NCI-H526 (cell line): ENCODE measurements around the gene BAD.

Experiments used
- DNase-seq, 2 experiments: peaks; one replicate each; lab custom pipeline; 2025; lab: John Stamatoyannopoulos, UW

BAD gene

GRCh38 chr11:64244107-64244506, 40.4 kb downstream of the BAD start:
- no peak for DNase-seq

DNA sequence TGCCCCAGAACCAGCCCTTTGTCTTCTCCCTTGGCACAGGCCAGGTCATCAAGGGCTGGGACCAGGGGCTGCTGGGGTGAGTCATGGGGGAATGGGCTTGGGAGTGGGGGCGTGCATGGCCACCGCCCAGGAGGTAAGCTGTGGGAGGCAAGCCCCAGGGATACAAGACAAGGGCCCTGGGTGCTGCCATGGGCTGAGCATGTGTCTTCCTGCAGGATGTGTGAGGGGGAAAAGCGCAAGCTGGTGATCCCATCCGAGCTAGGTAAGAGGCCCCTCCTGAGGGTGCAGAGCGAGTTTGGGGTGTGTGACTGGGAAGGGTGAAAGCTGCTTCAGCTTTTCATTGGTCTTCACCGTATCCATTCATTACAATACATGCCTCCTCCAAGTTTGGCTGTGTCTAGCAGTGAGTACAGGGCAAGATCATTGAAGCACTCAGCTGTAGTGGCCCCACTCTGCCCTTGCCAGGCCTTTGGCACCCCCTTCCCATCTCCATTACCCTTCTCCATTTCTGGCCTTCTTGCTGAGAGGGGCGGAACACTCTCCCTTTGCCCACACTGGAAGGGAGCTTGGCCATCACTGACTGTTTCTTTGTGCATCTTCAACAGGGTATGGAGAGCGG, 41.1 kb downstream of the BAD start:
- no peak for DNase-seq

GRCh38 chr11:64241491-64242374, 42.7 kb downstream of the BAD start:
- peak; percentile 59 to 72 for DNase-seq

GRCh38 chr11:64241241-64241490, 43.3 kb downstream of the BAD start:
- DNase-seq: peak; percentile 95 to 100

GRCh38 chr11:64240435-64241240, 43.8 kb downstream of the BAD start, which contains the start of gene FKBP2:
TSS of gene FKBP2 (plus strand) at chr11:64241095. CDS start at chr11:64242388, 1,293 bp downstream.
- peak; percentile 93 to 99 for DNase-seq

GRCh38 chr11:64239662-64240434, 44.6 kb downstream of the BAD start:
- no peak for DNase-seq

- DNase-seq: no peak
These were observed 45.5 kb downstream of the BAD start for GRCh38 chr11:64238999-64239398.

DNA sequence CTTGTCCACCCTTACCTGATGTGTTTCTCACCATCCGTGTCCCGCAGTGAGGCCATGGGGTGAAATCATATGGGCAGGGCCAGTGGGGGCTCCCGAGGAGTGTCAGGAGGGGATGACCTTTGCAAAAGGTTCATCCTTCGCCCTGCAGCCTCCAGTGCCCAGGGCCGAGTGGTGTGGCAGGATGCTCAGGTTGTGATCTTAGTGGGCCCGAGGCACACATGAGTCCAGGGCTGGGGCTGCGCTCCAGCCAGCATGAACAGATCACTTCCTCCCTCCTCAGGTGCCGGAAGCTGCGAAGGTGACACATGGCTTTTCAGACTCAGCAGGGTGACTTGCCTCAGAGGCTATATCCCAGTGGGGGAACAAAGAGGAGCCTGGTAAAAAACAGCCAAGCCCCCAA, 46.4 kb downstream of the BAD start:
- DNase-seq: no peak

GRCh38 chr11:64237484-64237951, 46.9 kb downstream of the BAD start:
- peak; percentile 63 to 79 for DNase-seq

GRCh38 chr11:64235437-64236161, 48.9 kb downstream of the BAD start:
- DNase-seq: no peak

GRCh38 chr11:64234647-64235379, 49.7 kb downstream of the BAD start:
- DNase-seq: peak in 1 of 2 experiments; percentile 83

DNA sequence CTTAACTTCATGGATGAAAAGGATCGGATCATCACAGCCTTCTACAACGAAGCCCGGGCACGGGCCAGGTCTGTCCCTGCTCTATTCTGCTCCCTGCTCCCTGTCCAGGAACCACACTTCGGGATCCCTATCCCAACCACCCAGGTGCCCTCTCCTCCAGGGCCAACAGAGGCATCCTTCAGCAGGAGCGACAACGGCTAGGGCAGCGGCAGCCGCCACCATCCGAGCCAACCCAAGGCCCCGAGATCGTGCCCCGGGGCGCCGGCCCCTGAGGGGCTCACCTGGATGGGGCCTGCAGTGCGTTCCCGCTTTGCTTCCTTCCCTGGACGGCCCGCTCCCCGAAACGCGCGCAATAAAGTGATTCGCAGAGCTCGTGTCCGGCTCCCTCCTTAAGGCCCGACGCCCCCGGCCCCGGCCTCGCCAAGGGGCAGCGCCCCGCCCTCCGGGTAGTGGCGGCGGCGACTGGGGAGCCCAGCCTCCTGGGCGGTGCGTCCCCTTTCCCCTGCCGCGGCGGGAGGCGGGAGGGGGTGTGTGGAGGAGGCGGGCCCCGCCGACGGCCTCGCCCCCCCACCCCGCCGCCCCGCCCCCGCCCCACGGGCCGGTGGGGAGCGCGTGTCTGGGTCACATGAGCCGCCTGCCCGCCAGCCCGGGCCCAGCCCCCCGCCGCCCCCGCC, 50.4 kb downstream of the BAD start, which contains the start of gene VEGFB:
Gene VEGFB (plus strand): TSS at position 672 of the 674 bp plus-strand sequence. CDS start 250 bp downstream, outside the sequence.
- peak in 1 of 2 experiments; percentile 88 for DNase-seq

- DNase-seq: no peak
These were observed 51.5 kb downstream of the BAD start for GRCh38 chr11:64232967-64233315.

DNA sequence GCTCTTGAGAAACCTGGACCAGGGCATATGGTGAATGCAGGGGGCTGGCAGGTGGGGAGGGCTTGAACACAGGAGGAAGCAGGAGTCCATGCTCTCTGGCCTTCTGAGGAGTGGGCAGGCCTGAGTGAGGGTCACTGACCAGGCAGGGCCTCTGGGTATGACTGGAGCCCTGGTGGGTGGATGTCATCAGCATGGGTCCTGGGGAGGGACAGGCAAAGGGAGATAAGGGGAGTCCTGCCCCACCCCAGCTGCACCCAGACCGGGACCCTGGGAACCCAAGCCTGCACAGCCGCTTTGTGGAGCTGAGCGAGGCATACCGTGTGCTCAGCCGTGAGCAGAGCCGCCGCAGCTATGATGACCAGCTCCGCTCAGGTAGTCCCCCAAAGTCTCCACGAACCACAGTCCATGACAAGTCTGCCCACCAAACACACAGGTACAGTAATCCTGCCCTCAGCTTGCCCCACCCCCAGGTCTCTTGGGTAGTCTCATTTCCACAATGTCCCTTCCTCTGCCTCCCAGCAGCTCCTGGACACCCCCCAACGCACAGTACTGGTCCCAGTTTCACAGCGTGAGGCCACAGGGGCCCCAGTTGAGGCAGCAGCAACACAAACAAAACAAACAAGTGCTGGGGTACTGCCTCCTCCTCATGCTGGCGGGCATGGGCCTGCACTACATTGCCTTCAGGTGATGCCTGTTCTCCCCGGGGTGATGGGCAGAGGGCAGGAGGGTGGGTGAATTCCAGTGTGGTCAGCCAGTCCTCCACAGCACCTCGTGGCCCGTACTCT, 52.1 kb downstream of the BAD start:
- DNase-seq: no peak

DNA sequence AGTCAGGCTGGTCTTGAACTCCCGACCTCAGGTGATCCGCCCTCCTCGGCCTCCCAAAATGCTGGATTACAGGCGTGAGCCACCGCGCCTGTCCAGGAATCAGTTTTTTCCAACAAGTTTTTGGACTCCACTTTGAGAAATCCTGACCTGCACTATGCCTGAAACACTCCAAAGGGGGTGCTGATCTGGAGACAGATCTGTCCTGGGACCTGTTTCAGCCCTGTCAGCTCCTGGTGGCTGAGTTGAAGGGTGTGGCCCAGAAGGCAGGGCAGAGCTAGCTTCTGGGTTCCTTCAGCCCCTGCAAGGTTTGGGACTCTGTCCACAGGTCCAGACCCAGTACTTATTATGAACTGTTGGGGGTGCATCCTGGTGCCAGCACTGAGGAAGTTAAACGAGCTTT, 52.9 kb downstream of the BAD start:
- no peak for DNase-seq

- DNase-seq: no peak
These were observed 53.5 kb downstream of the BAD start for GRCh38 chr11:64230985-64231365.

- DNase-seq: peak; percentile 91 to 99
These were observed 54.1 kb downstream of the BAD start, which contains the start of gene DNAJC4 for GRCh38 chr11:64230171-64230984. TSS of gene DNAJC4 (plus strand) at chr11:64230548. CDS start at chr11:64230855, 307 bp downstream.

GRCh38 chr11:64229744-64230170, 54.7 kb downstream of the BAD start:
- no peak for DNase-seq
